ENCODE measurements around the gene CD247. TPM values are rescaled to one million over a fixed set of nuclear protein-coding genes. Genes with fewer than 3 reads are reported as not detected.

The CD247 gene
- total RNA-seq, 4 donors from 2014 or later, result 2.0 to 4.7 (median 2.6) TPM

DNA sequence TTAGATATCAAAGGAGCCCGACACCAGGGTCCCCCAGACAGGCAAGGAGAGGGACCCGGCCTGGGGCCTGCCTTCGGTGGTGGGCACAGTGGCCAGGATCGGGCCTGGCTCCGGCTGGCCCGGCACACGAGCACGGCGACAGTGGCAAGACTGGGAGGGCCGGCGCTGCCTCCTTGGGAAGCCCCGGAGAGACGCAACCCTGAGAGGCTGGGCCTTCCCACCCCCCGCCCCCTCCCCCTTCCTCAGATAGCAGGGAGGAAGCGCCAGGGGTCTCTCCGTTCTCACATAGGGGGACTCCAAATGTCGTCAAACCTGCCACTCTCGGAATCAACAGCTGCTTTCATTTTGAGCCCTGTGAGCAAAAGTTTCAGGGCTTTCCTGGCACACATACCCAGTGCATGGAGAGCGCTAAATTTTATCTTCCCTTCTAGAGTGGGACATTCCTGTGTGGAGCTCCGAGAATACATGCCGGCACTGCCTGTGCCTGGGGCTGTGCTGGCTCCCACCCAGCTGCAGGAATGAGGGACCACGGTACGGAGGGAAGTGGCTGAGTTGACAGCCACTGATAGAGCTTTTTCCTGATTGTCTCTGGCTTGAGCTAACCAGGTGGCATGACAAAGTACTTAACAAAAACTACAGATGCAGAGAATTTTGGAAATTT lies 62.4 kb downstream of the CD247 start:
- no peak for DNase-seq (ENCODE audit: low spot score)
- TF ChIP-seq, protein P1, sequence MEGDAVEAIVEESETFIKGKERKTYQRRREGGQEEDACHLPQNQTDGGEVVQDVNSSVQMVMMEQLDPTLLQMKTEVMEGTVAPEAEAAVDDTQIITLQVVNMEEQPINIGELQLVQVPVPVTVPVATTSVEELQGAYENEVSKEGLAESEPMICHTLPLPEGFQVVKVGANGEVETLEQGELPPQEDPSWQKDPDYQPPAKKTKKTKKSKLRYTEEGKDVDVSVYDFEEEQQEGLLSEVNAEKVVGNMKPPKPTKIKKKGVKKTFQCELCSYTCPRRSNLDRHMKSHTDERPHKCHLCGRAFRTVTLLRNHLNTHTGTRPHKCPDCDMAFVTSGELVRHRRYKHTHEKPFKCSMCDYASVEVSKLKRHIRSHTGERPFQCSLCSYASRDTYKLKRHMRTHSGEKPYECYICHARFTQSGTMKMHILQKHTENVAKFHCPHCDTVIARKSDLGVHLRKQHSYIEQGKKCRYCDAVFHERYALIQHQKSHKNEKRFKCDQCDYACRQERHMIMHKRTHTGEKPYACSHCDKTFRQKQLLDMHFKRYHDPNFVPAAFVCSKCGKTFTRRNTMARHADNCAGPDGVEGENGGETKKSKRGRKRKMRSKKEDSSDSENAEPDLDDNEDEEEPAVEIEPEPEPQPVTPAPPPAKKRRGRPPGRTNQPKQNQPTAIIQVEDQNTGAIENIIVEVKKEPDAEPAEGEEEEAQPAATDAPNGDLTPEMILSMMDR (IDR thresholded peaks at IDR 0.05), result no peak
- peak; percentile 26 for ATAC-seq (ENCODE audit: low FRiP score)

DNA sequence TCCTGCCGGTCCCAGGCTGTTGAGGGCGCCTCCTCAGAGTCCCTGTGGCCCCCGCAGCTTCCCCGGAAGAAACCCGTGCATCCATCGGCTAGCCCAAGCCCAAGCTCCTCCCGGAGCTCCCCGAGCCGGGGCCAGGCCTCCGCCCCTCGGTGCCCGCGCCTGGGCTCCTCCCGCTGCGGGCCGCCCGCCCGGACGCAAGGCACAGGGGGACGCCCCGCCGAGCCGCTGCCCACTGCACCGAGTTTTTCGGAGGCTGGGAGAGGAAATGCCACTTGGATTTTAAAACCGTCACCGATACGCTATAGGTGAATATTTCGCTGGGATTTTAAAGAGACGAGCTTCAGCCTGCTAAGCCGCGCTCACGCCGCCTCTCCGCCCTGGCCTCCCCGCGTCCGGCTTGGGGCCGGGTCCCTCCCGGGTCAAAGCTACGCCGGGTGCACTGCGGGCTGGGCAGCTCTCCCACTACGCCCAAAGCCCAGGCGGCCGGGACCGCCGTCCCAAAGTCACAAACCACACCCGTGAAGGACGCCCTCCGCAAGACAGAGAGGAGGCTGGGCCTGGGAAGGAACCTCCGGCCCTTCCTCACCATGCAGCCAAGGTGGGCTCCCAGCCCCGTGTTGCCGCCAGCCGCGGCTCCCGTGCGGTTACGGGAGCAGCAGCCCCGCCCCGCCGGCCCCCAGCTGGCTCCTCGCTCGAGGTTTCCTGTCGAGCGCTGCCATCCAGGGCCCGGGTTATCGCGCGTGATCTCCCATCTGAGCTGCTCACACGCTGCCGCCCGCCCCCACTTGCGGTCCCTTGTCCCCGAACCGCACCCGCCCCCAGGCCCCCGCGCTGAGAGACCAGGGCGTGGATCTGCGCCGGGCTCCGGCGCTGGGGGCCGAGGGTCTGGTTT lies 63.2 kb downstream of the CD247 start:
- DNase-seq (ENCODE audit: low spot score) (peak; percentile 36), ATAC-seq (ENCODE audit: low FRiP score) (peak; percentile 86)
- TF ChIP-seq, protein P1 (IDR thresholded peaks at IDR 0.05), result no peak

DNA sequence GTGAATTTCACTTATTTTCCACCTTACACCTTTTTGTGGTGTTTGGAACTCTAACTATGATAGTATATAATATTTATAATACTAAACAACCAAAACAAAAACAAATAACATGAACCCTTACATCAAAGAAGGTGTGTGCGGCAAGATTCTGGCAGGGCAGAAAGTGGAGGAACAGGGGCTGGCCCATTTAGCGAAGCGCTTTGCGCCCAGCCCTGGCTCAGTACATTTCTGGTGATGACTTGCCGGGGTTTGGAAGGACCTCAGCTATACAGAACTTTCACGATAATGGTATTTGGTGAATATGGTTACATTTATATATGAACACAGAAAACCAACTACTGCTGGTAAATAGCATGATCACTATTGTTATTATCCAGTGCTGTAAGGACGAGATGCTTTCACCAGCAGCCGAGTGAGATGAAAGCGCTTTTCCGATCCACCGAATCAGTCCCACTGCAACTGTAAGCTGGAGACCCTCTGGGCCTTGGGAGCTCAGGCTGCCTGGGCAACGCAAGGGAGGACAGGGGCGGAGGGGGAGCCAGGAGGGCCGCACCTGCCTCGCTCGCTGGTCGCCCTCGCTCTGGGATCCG lies 63.9 kb downstream of the CD247 start:
- no peak for ATAC-seq (ENCODE audit: low FRiP score)
- TF ChIP-seq, protein P1 (IDR thresholded peaks at IDR 0.05), result no peak
- no peak for DNase-seq (ENCODE audit: low spot score)

DNA sequence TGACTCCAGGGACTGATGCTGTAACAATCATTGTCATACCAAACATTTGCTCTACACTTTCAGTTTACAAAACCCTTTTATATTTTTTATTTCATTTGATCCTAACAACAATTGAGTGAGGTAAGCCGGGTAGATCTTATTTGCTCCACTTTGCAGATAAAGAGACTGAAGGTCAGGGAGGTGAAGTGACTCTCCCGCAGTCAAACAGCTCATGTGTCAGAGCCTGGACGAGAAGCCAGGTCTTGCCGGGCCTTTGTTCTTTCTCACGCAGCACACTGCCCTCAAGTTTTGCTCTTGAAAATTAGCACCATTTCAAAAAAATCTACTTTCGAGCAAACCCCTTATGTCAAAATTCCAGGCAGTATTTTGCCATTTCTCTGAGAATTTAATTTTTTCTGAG lies 65.2 kb downstream of the CD247 start:
- no peak for ATAC-seq (ENCODE audit: low FRiP score)
- DNase-seq (ENCODE audit: low spot score), result no peak
- TF ChIP-seq, protein P1 (IDR thresholded peaks at IDR 0.05), result no peak

DNA sequence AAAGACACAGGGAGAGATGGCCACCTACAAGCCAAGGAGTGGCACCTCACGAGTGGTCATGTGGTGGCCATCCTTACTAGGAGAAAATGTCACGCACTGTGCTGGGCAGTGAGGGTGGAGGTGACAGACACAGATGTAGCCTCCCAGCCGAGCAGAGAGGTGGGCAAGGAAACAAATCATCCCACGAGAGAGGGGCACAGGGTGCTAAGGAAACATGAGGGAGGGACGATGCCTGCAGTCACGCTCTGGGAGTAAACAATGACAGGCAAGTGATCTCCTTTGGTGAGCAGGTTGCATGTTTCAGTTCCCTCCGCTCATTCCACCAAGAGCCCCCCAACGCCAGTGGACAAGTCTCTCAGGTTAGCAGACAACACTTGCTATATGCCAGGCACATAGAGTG lies 65.8 kb downstream of the CD247 start:
- TF ChIP-seq, protein P1 (IDR thresholded peaks at IDR 0.05), result no peak
- no peak for ATAC-seq (ENCODE audit: low FRiP score)
- no peak for DNase-seq (ENCODE audit: low spot score)

DNA sequence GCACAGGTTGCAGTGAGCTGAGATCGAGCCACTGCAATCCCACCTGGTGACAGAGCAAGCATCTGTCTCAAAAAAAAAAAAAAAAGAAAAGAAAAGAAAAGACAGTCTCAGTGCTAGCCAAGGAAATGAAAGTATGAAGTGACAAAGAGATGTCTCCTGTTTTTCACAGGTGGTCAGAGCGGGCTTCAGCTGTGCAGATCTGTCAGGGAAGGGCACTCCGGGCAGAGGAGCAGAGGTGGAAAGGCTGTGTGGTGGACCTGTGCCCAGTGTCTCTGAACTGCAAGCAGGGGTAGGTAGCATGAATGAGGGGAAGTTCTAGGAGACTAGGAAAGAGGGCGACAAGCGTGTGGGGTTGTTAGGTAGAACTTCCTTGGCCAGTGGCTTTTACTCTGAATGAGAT lies 67.5 kb downstream of the CD247 start:
- ATAC-seq (ENCODE audit: low FRiP score), result no peak
- TF ChIP-seq, protein P1 (IDR thresholded peaks at IDR 0.05), result no peak

More for the DNA sequence above, 67.5 kb downstream of the CD247 start:
- no peak for DNase-seq (ENCODE audit: low spot score)
